GM18526 (cell line): ENCODE data around the gene ATP8A1.

Source experiments
- POLR2A ChIP-seq: IDR thresholded peaks from 3 replicates; pipeline ENCODE4 v1.6.1; 2011; ENCODE audit not compliant: insufficient read length; ENCODE audit errors: extremely low read depth

Gene ATP8A1

GRCh38 chr4:42512226-42512625 lies 144.7 kb downstream of the ATP8A1 start:
- TF ChIP-seq POLR2A: no peak

- no peak for TF ChIP-seq POLR2A
Measured at GRCh38 chr4:42510225-42510624, 146.7 kb downstream of the ATP8A1 start.

GRCh38 chr4:42501624-42502401 lies 155.1 kb downstream of the ATP8A1 start:
- no peak for TF ChIP-seq POLR2A

- no peak for TF ChIP-seq POLR2A
Measured at GRCh38 chr4:42498040-42498439, 158.9 kb downstream of the ATP8A1 start.

- TF ChIP-seq POLR2A: no peak
Measured at GRCh38 chr4:42497142-42497910, 159.6 kb downstream of the ATP8A1 start.

- no peak for TF ChIP-seq POLR2A
Measured at GRCh38 chr4:42492962-42493361, 163.9 kb downstream of the ATP8A1 start.

GRCh38 chr4:42490015-42490414 lies 166.9 kb downstream of the ATP8A1 start:
- TF ChIP-seq POLR2A: no peak

- no peak for TF ChIP-seq POLR2A
Measured at GRCh38 chr4:42489095-42489494, 167.8 kb downstream of the ATP8A1 start.

- no peak for TF ChIP-seq POLR2A
Measured at GRCh38 chr4:42488554-42488953, 168.4 kb downstream of the ATP8A1 start.

GRCh38 chr4:42488114-42488513 lies 168.8 kb downstream of the ATP8A1 start:
- TF ChIP-seq POLR2A: no peak

- no peak for TF ChIP-seq POLR2A
Measured at GRCh38 chr4:42487230-42487629, 169.7 kb downstream of the ATP8A1 start.

- no peak for TF ChIP-seq POLR2A
Measured at GRCh38 chr4:42484630-42485029, 172.3 kb downstream of the ATP8A1 start.

GRCh38 chr4:42483426-42484379 lies 173.2 kb downstream of the ATP8A1 start:
- TF ChIP-seq POLR2A: no peak

GRCh38 chr4:42482516-42483327 lies 174.2 kb downstream of the ATP8A1 start:
- no peak for TF ChIP-seq POLR2A
